ENCODE data around the gene ZNF407.

Gene ZNF407

GRCh38 chr18:75060185-75060584 is 462.5 kb downstream of the ZNF407 start:
- Histone ChIP-seq H3K4me1 (ENCODE audit: insufficient read depth, poor library complexity, severe bottlenecking) (no peaks in the 10 kb centered on the region), H3K9me3 (ENCODE audit: severe bottlenecking) (no peaks in the 10 kb centered on the region), H3K4me3 (ENCODE audit: severe bottlenecking) (no peak overlapping the region), H3K36me3 (ENCODE audit: low read depth) (no peaks in the 10 kb centered on the region), H3K27me3 (ENCODE audit: insufficient read depth, poor library complexity, severe bottlenecking) (no peaks in the 10 kb centered on the region), H3K27ac (ENCODE audit: poor library complexity, severe bottlenecking) (no peak overlapping the region)
- DNase-seq (ENCODE audit: low spot score) (no peak), ATAC-seq (ENCODE audit: low read depth) (no peak)
- no peak for TF ChIP-seq CTCF (IDR thresholded peaks at IDR 0.05; ENCODE audit: poor library complexity, severe bottlenecking)

- H3K9me3 ChIP-seq (ENCODE audit: severe bottlenecking): no peaks in the 10 kb centered on the region
- TF ChIP-seq CTCF (IDR thresholded peaks at IDR 0.05; ENCODE audit: poor library complexity, severe bottlenecking): no peak
- H3K4me1 ChIP-seq (ENCODE audit: insufficient read depth, poor library complexity, severe bottlenecking): no peaks in the 10 kb centered on the region
- H3K27ac ChIP-seq (ENCODE audit: poor library complexity, severe bottlenecking): no peak overlapping the region
- DNase-seq (ENCODE audit: low spot score) (no peak), ATAC-seq (ENCODE audit: low read depth) (no peak)
- no peaks in the 10 kb centered on the region for H3K36me3 ChIP-seq (ENCODE audit: low read depth)
- H3K27me3 ChIP-seq (ENCODE audit: insufficient read depth, poor library complexity, severe bottlenecking): no peaks in the 10 kb centered on the region
- no peak overlapping the region for H3K4me3 ChIP-seq (ENCODE audit: severe bottlenecking)
Measured at GRCh38 chr18:75062297-75062886, 464.7 kb downstream of the ZNF407 start.

- no peak for TF ChIP-seq CTCF (IDR thresholded peaks at IDR 0.05; ENCODE audit: poor library complexity, severe bottlenecking)
- Histone ChIP-seq H3K27ac (ENCODE audit: poor library complexity, severe bottlenecking) (no peak overlapping the region), H3K36me3 (ENCODE audit: low read depth) (no peaks in the 10 kb centered on the region), H3K4me1 (ENCODE audit: insufficient read depth, poor library complexity, severe bottlenecking) (no peaks in the 10 kb centered on the region), H3K4me3 (ENCODE audit: severe bottlenecking) (no peak overlapping the region), H3K27me3 (ENCODE audit: insufficient read depth, poor library complexity, severe bottlenecking) (no peaks in the 10 kb centered on the region), H3K9me3 (ENCODE audit: severe bottlenecking) (no peaks in the 10 kb centered on the region)
- no peak for DNase-seq (ENCODE audit: low spot score)
- ATAC-seq (ENCODE audit: low read depth): no peak
Measured at GRCh38 chr18:75063196-75063595, 465.5 kb downstream of the ZNF407 start.

GRCh38 chr18:75063615-75064512 is 466.2 kb downstream of the ZNF407 start:
- ATAC-seq (ENCODE audit: low read depth): no peak
- no peak for TF ChIP-seq CTCF (IDR thresholded peaks at IDR 0.05; ENCODE audit: poor library complexity, severe bottlenecking)
- no peaks in the 10 kb centered on the region for H3K36me3 ChIP-seq (ENCODE audit: low read depth)
- H3K27me3 ChIP-seq (ENCODE audit: insufficient read depth, poor library complexity, severe bottlenecking): no peaks in the 10 kb centered on the region
- H3K4me3 ChIP-seq (ENCODE audit: severe bottlenecking): no peak overlapping the region
- no peak overlapping the region for H3K27ac ChIP-seq (ENCODE audit: poor library complexity, severe bottlenecking)
- no peak for DNase-seq (ENCODE audit: low spot score)
- no peaks in the 10 kb centered on the region for H3K9me3 ChIP-seq (ENCODE audit: severe bottlenecking)
- no peaks in the 10 kb centered on the region for H3K4me1 ChIP-seq (ENCODE audit: insufficient read depth, poor library complexity, severe bottlenecking)

GRCh38 chr18:75064513-75064905 is 466.8 kb downstream of the ZNF407 start:
- H3K4me1 ChIP-seq (ENCODE audit: insufficient read depth, poor library complexity, severe bottlenecking): peaks cover 1% of the 10 kb centered on the region
- no peaks in the 10 kb centered on the region for H3K36me3 ChIP-seq (ENCODE audit: low read depth)
- no peaks in the 10 kb centered on the region for H3K27me3 ChIP-seq (ENCODE audit: insufficient read depth, poor library complexity, severe bottlenecking)
- no peaks in the 10 kb centered on the region for H3K9me3 ChIP-seq (ENCODE audit: severe bottlenecking)
- H3K27ac ChIP-seq (ENCODE audit: poor library complexity, severe bottlenecking): no peak overlapping the region
- no peak for TF ChIP-seq CTCF (IDR thresholded peaks at IDR 0.05; ENCODE audit: poor library complexity, severe bottlenecking)
- ATAC-seq (ENCODE audit: low read depth) (no peak), DNase-seq (ENCODE audit: low spot score) (no peak)
- no peak overlapping the region for H3K4me3 ChIP-seq (ENCODE audit: severe bottlenecking)

Measured in RWPE2 (cell line).